DOHH2 (cell line): Measurements from ENCODE around the gene SKA1.

Experiments used
- H3F3A ChIP-seq: fragments of 200-600 bp; sonication (generic), shearing (Covaris generic); 2 replicates; pipeline ENCODE4 v1.6.0; 2016; ENCODE audit warnings: antibody characterized with exemption, mild to moderate bottlenecking; ENCODE audit not compliant: control insufficient read depth, insufficient read depth
- H3K27ac ChIP-seq: fragments of 200-600 bp; sonication (generic); 2 replicates; pipeline ENCODE4 v1.5.1; 2014; ENCODE audit warnings: low read depth, mild to moderate bottlenecking, low read length, moderate library complexity
- H3K27me3 ChIP-seq: fragments of 200-600 bp; sonication (generic); 2 replicates; pipeline ENCODE4 v1.6.1; 2014; ENCODE audit warnings: mild to moderate bottlenecking, low read length, mixed read lengths; ENCODE audit not compliant: control insufficient read depth
- H3K36me3 ChIP-seq: fragments of 200-600 bp; sonication (generic); 2 replicates; pipeline ENCODE4 v1.6.1; 2014; ENCODE audit warnings: mild to moderate bottlenecking, low read length, moderate library complexity, mixed read lengths; ENCODE audit not compliant: control insufficient read depth
- H3K4me1 ChIP-seq: fragments of 200-600 bp; sonication (generic); 2 replicates; pipeline ENCODE4 v1.6.1; 2014; ENCODE audit warnings: mild to moderate bottlenecking, low read length, mixed read lengths; ENCODE audit not compliant: control insufficient read depth
- H3K4me2 ChIP-seq: fragments of 200-600 bp; sonication (generic); 2 replicates; pipeline ENCODE4 v1.6.0; 2014; ENCODE audit warnings: mild to moderate bottlenecking, low read length, moderate library complexity
- H3K4me3 ChIP-seq: fragments of 200-600 bp; sonication (generic); 2 replicates; pipeline ENCODE4 v1.5.1; 2014; ENCODE audit warnings: mild to moderate bottlenecking, low read length, mixed read lengths
- H3K79me2 ChIP-seq: fragments of 200-600 bp; sonication (generic); 2 replicates; pipeline ENCODE4 v1.6.1; 2014; ENCODE audit warnings: mild to moderate bottlenecking, low read length, mixed read lengths; ENCODE audit not compliant: control insufficient read depth
- H3K9me2 ChIP-seq: fragments of 200-600 bp; sonication (generic); replicated peaks from 2 replicates; pipeline ENCODE4 v1.6.1; 2014; ENCODE audit warnings: mild to moderate bottlenecking, low read length, mixed read lengths; ENCODE audit not compliant: control insufficient read depth
- H3K9me3 ChIP-seq: fragments of 200-600 bp; sonication (generic); 2 replicates; pipeline ENCODE4 v1.6.1; 2014; ENCODE audit warnings: antibody characterized with exemption, low read length, mixed read lengths; ENCODE audit not compliant: control insufficient read depth, insufficient read depth
- H4K20me1 ChIP-seq: fragments of 200-600 bp; sonication (generic); 2 replicates; pipeline ENCODE4 v1.6.0; 2014; ENCODE audit warnings: low read depth, mild to moderate bottlenecking, antibody characterized with exemption, low read length, moderate library complexity; ENCODE audit not compliant: control insufficient read depth, insufficient read depth
- EZH2phosphoT487 ChIP-seq: fragments of 200-600 bp; sonication (generic); IDR thresholded peaks from 2 replicates; pipeline ENCODE4 v1.6.1; 2017; ENCODE audit warnings: borderline replicate concordance, mild to moderate bottlenecking, antibody characterized with exemption, low read length, moderate library complexity, mixed read lengths
- TF ChIP-seq, protein P1 (sequence below): fragments of 200-600 bp; sonication (generic); IDR thresholded peaks from one replicate; pipeline ENCODE4 v1.5.1; 2014; ENCODE audit warnings: antibody characterized with exemption, mild to moderate bottlenecking, low read depth, low read length; ENCODE audit not compliant: poor library complexity, severe bottlenecking

The SKA1 gene

DNA sequence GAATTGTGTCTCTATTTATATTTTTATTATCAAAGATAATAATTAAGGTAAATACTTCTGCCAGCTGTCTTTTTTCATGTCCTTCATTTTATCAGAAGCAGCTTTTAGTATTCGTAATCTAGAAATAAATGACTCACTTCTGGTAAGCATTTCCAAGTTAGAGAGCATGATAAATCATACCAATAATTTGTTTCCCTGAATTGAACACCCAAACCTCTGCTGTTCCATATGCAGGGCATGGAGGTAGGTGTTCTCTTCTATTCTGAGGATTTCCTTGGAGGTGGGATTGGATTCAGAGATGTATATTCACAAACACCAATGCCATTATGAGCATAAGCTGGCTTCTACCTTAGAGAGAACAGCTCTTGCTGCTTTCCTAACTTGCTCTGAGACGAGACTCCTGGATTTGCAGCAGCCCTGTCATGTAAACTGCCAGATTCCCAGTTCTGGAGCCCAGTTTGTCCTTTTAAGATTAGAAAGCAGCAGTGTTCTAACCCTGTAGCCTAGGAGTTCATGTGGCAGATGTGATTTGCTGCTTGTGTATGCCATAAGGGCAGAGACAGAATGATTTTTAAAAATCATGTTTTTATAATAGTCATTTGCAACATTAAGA, 47.5 kb downstream of the SKA1 start:
- Histone ChIP-seq H3K9me3 (no peaks in the 10 kb centered on the region), H3K36me3 (no peaks in the 10 kb centered on the region), H3K4me1 (no peaks in the 10 kb centered on the region), H3K79me2 (no peaks in the 10 kb centered on the region), H3K4me2 (no peak overlapping the region), H3K27me3 (peaks cover 8% of the 10 kb centered on the region; the same call in 1 of the 2 replicates), H3K27ac (no peak overlapping the region), H3K9me2 (no peaks in the 10 kb centered on the region), H4K20me1 (no peaks in the 10 kb centered on the region), H3F3A (no peaks in the 10 kb centered on the region), H3K4me3 (no peak overlapping the region)
- TF ChIP-seq, protein P1, sequence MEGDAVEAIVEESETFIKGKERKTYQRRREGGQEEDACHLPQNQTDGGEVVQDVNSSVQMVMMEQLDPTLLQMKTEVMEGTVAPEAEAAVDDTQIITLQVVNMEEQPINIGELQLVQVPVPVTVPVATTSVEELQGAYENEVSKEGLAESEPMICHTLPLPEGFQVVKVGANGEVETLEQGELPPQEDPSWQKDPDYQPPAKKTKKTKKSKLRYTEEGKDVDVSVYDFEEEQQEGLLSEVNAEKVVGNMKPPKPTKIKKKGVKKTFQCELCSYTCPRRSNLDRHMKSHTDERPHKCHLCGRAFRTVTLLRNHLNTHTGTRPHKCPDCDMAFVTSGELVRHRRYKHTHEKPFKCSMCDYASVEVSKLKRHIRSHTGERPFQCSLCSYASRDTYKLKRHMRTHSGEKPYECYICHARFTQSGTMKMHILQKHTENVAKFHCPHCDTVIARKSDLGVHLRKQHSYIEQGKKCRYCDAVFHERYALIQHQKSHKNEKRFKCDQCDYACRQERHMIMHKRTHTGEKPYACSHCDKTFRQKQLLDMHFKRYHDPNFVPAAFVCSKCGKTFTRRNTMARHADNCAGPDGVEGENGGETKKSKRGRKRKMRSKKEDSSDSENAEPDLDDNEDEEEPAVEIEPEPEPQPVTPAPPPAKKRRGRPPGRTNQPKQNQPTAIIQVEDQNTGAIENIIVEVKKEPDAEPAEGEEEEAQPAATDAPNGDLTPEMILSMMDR = no peak
- no peak for TF ChIP-seq EZH2phosphoT487

DNA sequence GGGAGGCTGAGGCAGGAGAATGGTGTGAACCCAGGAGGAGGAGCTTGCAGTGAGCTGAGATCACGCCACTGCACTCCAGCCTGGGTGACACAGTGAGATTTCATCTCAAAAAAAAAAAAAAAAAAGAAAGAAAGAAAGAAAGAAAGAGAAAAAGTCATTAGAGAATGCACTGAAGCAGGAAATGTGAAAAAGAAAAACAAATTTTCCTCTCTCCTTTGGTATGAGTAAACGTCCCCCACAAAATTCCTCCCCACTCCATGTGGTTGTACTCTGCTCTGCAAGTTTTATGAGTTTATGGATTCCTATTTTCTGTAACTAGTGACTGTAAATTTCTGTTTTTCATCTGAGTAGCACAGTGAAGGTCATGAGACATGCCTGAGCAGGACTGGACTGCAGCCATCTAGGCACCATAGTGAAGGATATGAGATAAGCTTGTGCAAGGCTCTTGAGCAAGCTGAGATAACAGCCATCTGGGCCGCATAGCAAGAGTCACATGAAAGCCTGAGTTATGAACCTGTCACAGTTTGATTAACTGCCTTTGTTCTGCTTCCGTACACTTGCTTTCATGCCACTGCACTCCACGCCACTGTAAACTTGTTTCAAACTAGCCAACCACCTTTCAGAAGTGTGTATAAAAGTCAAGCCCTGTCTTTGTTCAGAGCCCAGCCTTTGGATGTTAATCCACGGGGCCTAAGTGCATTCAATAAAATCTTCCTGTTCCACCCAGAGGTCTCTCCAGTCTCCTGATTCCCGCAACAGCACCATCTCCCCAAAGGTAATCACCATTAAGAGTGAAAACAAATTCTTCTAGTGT, 50.2 kb downstream of the SKA1 start:
- TF ChIP-seq, protein P1 = no peak
- no peak for TF ChIP-seq EZH2phosphoT487
- H3K9me3 ChIP-seq = no peaks in the 10 kb centered on the region
- H3K27ac ChIP-seq = no peak overlapping the region
- no peaks in the 10 kb centered on the region for H4K20me1 ChIP-seq
- H3K4me1 ChIP-seq = no peaks in the 10 kb centered on the region
- no peak overlapping the region for H3K4me3 ChIP-seq
- no peaks in the 10 kb centered on the region for H3K9me2 ChIP-seq
- H3F3A ChIP-seq = no peaks in the 10 kb centered on the region
- no peak overlapping the region for H3K4me2 ChIP-seq
- no peaks in the 10 kb centered on the region for H3K79me2 ChIP-seq
- peaks cover 17% of the 10 kb centered on the region; the same call in 1 of the 2 replicates for H3K27me3 ChIP-seq
- no peaks in the 10 kb centered on the region for H3K36me3 ChIP-seq

DNA sequence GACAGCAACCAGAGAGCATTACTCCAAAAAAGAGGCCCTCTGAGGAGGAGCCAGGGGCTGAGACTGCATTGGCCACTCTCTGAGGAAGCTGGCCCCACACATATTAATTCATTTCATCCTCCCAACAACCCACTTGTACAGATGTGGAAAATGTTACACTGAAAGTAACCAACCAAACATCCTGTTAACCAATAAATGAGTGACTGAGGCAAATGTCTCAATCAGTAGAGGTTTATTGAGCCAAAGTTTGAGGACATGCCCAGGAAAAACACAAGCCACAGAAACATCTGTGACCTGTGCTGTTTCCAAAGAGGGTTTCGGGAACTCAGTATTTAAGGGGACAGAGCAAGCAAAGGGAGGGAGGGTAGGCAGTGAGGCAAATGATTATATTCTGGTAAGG, 53.0 kb downstream of the SKA1 start:
- Histone ChIP-seq H3K9me2 (no peaks in the 10 kb centered on the region), H4K20me1 (no peaks in the 10 kb centered on the region), H3F3A (no peaks in the 10 kb centered on the region), H3K36me3 (no peaks in the 10 kb centered on the region), H3K27me3 (peaks cover 13% of the 10 kb centered on the region; the same call in 1 of the 2 replicates), H3K4me2 (no peak overlapping the region), H3K27ac (no peak overlapping the region), H3K4me1 (no peaks in the 10 kb centered on the region), H3K4me3 (no peak overlapping the region), H3K9me3 (no peaks in the 10 kb centered on the region), H3K79me2 (no peaks in the 10 kb centered on the region)
- TF ChIP-seq EZH2phosphoT487 = no peak
- TF ChIP-seq, protein P1 = no peak
